Natural killer cell (primary cell): ENCODE results near the gene FAM184A. TPM values are rescaled to one million over a fixed set of nuclear protein-coding genes. Genes with fewer than 3 reads are reported as not detected.
A peak's percentile ranks its signal among the peaks of the same experiment; 100 is the strongest.

ENCODE experiments used
- ATAC-seq, 3 donors: fragments of 150-1000 bp in 2 of 3; fragments of 200-7000 bp in 1 of 3; cut with Tn5 transposase; 1 replicate in 1 of 3; 2 replicates in 2 of 3; pipeline ENCODE4 v1.10.0; 2021; ENCODE audit warnings: mild to moderate bottlenecking in 2 of 3, moderate library complexity in 2 of 3
- DNase-seq, 2 donors: peaks; one replicate each; pipeline versions ENCODE4 v3.0.0 to v3.0.0-alpha.2; 2013 to 2021; ENCODE audit warnings: mixed read lengths in 1 of 2
- H3K27ac ChIP-seq: one replicate; pipeline ENCODE4 v1.5.1; 2013; ENCODE audit warnings: mild to moderate bottlenecking, low read length
- H3K27me3 ChIP-seq: one replicate; pipeline ENCODE4 v1.6.1; 2013; ENCODE audit warnings: low read length; ENCODE audit not compliant: control insufficient read depth, insufficient read depth
- H3K36me3 ChIP-seq: one replicate; pipeline ENCODE4 v1.6.1; 2013; ENCODE audit warnings: low read length; ENCODE audit not compliant: control insufficient read depth, insufficient read depth
- H3K4me1 ChIP-seq: one replicate; pipeline ENCODE4 v1.6.1; 2013; ENCODE audit warnings: low read length; ENCODE audit not compliant: control insufficient read depth, insufficient read depth
- H3K4me3 ChIP-seq: one replicate; pipeline ENCODE4 v1.5.1; 2013; ENCODE audit warnings: low read length
- H3K9me3 ChIP-seq: one replicate; pipeline ENCODE4 v1.6.1; 2013; ENCODE audit warnings: low read length; ENCODE audit not compliant: control insufficient read depth, insufficient read depth
- H3K27ac Mint-ChIP-seq, 2 donors: one replicate each; pipeline ENCODE4 v1.8.0; 2022; ENCODE audit warnings: mild to moderate bottlenecking in 2 of 2, mixed read lengths in 2 of 2, moderate library complexity in 1 of 2
- H3K27me3 Mint-ChIP-seq, 2 donors: one replicate each; pipeline ENCODE4 v1.8.0; 2022; ENCODE audit warnings: low read depth in 2 of 2, mixed read lengths in 2 of 2
- H3K36me3 Mint-ChIP-seq: one replicate; pipeline ENCODE4 v1.8.0; 2022; ENCODE audit warnings: mixed read lengths
- H3K4me1 Mint-ChIP-seq, 2 donors: one replicate each; pipeline ENCODE4 v1.8.0; 2022; ENCODE audit warnings: mixed read lengths in 2 of 2
- H3K4me3 Mint-ChIP-seq: one replicate; pipeline ENCODE4 v1.8.0; 2022; ENCODE audit warnings: mild to moderate bottlenecking, moderate library complexity, mixed read lengths
- H3K9me3 Mint-ChIP-seq, 2 donors: one replicate each; pipeline ENCODE4 v1.8.0; 2022; ENCODE audit warnings: mixed read lengths in 2 of 2
- CTCF ChIP-seq: fragments of 200-600 bp; IDR thresholded peaks from one replicate; pipeline ENCODE4 v1.8.0; 2022; ENCODE audit warnings: antibody characterized with exemption
- WGBS: methylation state at CpG from one replicate; pipeline ENCODE4 v1.1.7; 2013; ENCODE audit warnings: missing lambda C conversion rate; ENCODE audit not compliant: insufficient coverage; 5-methylcytosine and 5-hydroxymethylcytosine counted together
- intact Hi-C: fragments of 100-400 bp; cut with micrococcal nuclease; formaldehyde crosslinking; loops from one replicate; pipeline ENCODE4 v1.14.2; 2022
- total RNA-seq, 4 donors: library from RNA; stranded (reverse); fragments of 120-200 nt in 1 of 4; gene quantifications; one replicate each; pipeline versions ENCODE4 v1.2.3 to v1.2.4, GENCODE V29; 2013 to 2022

FAM184A gene
- total RNA-seq, 3 donors from 2014 or later (not counting 1 experiment from before 2014, with no cell fraction given) = 0.09 to 0.40 (median 0.20) TPM

- no peak overlapping the region for H3K27ac ChIP-seq
- WGBS = no CpG with 5 or more reads among the region's 1 CpG
- TF ChIP-seq CTCF = no peak
- H3K4me1 Mint-ChIP-seq = no peaks in the 10 kb centered on the region
- intact Hi-C loops = loop anchor here (5.0 kb wide), 1 partner anchor 832 kb away; no protein-coding TSS in a partner anchor
- peaks cover 12 to 14% of the 10 kb centered on the region in 2 donors for H3K27me3 Mint-ChIP-seq
- no peaks in the 10 kb centered on the region for H3K36me3 ChIP-seq
- DNase-seq (no peak), ATAC-seq (no peak)
- no peaks in the 10 kb centered on the region for H3K4me1 ChIP-seq
- H3K4me3 Mint-ChIP-seq = no peak overlapping the region
- H3K9me3 Mint-ChIP-seq = no peaks in the 10 kb centered on the region
- H3K9me3 ChIP-seq = no peaks in the 10 kb centered on the region
- H3K4me3 ChIP-seq = no peak overlapping the region
- H3K27ac Mint-ChIP-seq = no peak overlapping the region
- H3K36me3 Mint-ChIP-seq = no peaks in the 10 kb centered on the region
- H3K27me3 ChIP-seq = no peaks in the 10 kb centered on the region
Observed at GRCh38 chr6:119113961-119114360, 35.5 kb upstream of the FAM184A start.

GRCh38 chr6:119112812-119113530, 34.5 kb upstream of the FAM184A start:
- WGBS = 58% methylated on average over 4 of the region's 4 CpGs
- no peak for TF ChIP-seq CTCF
- no peak overlapping the region for H3K27ac Mint-ChIP-seq
- H3K27me3 Mint-ChIP-seq = peaks cover 15 to 24% of the 10 kb centered on the region in 2 donors
- H3K9me3 Mint-ChIP-seq = no peaks in the 10 kb centered on the region
- H3K36me3 ChIP-seq = no peaks in the 10 kb centered on the region
- DNase-seq (no peak), ATAC-seq (no peak)
- no peaks in the 10 kb centered on the region for H3K36me3 Mint-ChIP-seq
- no peaks in the 10 kb centered on the region for H3K9me3 ChIP-seq
- H3K4me1 Mint-ChIP-seq = no peaks in the 10 kb centered on the region
- H3K27ac ChIP-seq = no peak overlapping the region
- no peaks in the 10 kb centered on the region for H3K27me3 ChIP-seq
- H3K4me3 ChIP-seq = no peak overlapping the region
- H3K4me3 Mint-ChIP-seq = no peak overlapping the region
- H3K4me1 ChIP-seq = no peaks in the 10 kb centered on the region
- intact Hi-C loops = loop anchor here (5.0 kb wide), 1 partner anchor 831 kb away; no protein-coding TSS in a partner anchor

GRCh38 chr6:119110601-119111548, 32.4 kb upstream of the FAM184A start:
- Histone ChIP-seq H3K9me3 (no peaks in the 10 kb centered on the region), H3K4me3 (no peak overlapping the region), H3K27ac (no peak overlapping the region), H3K4me1 (no peaks in the 10 kb centered on the region), H3K36me3 (no peaks in the 10 kb centered on the region), H3K27me3 (no peaks in the 10 kb centered on the region)
- no peak overlapping the region for H3K27ac Mint-ChIP-seq
- DNase-seq = peak in 1 of 2 donors; percentile 83
- ATAC-seq = peak; percentile 60 to 66 (median 64)
- H3K36me3 Mint-ChIP-seq = no peaks in the 10 kb centered on the region
- H3K4me1 Mint-ChIP-seq = no peaks in the 10 kb centered on the region
- H3K27me3 Mint-ChIP-seq = peaks cover 14 to 27% of the 10 kb centered on the region in 2 donors
- TF ChIP-seq CTCF = peak; percentile 51
- no peaks in the 10 kb centered on the region for H3K9me3 Mint-ChIP-seq
- 45% methylated on average over 7 of the region's 8 CpGs for WGBS
- intact Hi-C loops = loop anchor here (1.0 to 5.0 kb wide), 2 partner anchors 148 to 829 kb away; no protein-coding TSS in a partner anchor
- H3K4me3 Mint-ChIP-seq = no peak overlapping the region
